GM19397 (cell line): ENCODE measurements around the gene KCNJ4.

Experiments used
- ATAC-seq: cut with Tn5 transposase; IDR thresholded peaks from one replicate; pipeline ENCODE4 v1.9.1; 2021; ENCODE audit warnings: mild to moderate bottlenecking, moderate library complexity; ENCODE audit not compliant: unreplicated experiment

The KCNJ4 gene

DNA sequence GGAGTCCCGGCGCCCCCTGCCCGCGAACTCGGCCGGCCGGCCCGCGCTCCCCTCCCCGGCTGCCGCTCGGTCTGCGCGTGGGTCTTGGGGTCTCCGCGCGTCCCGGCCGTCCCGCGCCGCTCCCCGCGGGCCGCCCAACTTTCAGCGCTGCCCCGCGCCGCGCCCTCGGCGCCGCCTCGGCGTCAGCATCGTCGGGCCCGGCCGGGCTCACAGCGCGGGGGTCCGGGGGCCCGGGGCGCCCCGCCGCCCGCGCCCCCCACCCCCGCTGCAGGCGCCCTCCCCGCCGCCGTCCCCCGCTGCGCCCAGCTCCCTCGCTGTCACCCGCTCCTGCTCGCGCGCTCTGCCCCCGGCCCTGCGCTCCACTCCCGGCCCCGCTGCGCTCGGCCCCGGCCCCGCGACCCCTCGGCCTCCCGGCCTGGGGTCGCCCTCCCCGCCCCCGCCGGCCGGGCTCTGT lies at the start of gene KCNJ4:
Gene KCNJ4 (minus strand): TSS at position 124 of the 454 bp plus-strand sequence. CDS start 27,067 bp downstream, outside the sequence.
- no peak for ATAC-seq

DNA sequence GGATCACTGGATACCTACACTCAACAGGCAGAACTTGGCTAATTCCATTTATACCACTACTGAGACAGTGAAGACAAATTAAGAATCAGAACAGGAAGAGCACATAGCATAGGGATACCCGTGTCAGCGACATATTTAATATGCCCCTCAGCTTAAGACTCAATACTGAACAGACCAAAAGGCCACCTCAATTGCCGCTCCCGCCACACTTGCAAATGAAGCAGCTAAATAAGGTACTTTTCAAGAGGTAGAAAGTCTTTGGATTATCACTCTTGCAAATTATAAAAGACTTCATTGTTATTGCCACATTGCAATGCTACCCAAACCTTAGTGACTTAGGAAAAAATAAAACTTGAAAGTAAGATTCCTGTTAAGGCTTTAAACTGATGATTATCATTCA lies 48.0 kb upstream of the KCNJ4 start:
- no peak for ATAC-seq

DNA sequence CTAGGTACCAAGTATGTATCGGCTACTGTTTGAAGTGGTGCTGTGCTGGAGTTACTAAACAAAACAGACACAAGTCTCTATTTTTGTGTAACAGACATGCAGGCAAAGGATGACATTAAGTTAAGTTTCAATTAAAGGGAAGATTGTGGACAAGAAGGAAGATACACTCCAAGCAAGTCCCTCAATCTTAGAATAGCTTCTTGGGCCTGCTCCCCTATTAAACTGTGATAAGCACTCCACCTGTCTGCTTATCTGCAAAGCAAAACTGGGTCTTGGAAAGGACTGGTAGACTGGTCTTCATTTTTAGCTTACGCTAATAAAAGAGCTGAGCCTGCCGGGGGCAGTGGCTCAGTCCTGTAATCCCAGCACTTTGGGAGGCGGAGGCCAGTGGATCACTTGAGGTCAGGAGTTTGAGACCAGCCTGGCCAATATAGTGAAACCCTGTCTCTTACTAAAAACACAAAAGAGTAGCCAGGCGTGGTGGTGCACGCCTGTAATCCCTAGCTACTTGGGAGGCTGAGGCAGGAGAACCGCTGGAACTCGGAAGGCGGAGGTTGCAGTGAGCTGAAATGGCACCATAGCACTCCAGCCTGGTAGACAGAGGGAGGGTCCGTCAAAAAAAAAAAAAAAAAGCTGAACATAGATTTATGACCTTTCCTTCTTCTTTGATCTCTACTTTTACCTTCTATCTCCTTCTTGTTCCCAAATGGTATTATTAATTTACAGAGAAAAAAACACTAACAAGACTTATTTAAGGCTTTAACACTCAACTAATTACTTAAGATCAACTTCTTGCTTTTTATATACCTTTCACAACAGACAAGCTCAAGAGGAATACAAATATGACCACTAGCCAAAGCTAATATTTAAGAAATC lies 47.0 kb upstream of the KCNJ4 start:
- ATAC-seq = no peak

DNA sequence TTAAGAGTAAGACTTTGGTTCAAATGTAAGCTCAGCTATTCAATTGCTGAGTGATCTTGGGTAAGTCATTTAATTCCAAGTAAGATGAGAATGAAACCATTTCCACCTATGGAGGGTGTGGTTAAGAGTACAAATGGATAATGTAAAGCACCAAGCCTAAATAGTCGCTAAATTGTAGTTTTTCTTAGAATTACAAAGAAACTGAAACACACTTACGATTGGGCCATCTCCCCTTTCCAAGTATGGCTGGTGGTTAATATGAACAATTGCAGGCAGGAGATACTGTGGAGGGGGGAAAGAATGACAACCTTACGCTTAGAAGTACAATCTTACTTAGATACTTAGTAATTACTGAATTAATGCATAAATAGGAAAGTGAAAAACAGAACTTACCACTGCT lies 42.9 kb upstream of the KCNJ4 start:
- no peak for ATAC-seq

DNA sequence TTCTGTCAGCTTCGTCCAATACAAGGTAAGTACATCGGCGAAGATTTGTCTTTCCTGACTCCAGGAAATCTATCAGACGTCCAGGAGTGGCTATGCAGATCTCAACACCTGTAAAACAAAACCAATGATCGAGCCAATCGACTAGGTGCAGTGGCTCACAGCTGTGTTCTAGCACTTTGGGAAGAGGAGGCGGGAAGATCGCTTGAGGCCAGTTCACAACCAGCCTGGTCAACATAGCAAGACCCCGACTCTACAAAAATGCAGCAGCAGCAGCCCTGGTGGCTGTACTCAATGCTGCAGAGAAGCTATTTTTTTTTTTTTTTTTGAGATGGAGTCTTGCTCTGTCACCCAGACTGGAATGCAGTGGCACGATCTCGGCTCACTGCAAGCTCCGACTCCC lies 39.9 kb upstream of the KCNJ4 start:
- ATAC-seq = no peak

DNA sequence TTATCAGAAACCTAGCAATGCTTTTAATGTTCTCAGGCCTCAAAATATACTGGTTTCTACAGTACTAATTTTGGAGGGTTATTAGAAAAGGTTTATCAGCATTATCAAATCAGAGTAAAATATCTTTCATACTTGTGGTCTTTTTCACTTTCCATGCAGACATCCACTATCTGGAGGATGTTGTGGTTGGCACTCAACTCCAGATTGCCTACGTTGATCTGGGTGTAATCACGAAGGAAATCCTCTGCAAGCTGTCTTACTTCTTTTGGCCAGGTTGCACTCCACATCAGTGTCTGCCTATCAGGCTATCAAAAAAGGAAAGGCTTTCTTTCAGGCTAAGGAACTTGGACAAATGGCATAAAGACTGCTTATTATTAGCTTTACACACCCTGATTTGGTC lies 39.5 kb upstream of the KCNJ4 start:
- ATAC-seq = no peak

DNA sequence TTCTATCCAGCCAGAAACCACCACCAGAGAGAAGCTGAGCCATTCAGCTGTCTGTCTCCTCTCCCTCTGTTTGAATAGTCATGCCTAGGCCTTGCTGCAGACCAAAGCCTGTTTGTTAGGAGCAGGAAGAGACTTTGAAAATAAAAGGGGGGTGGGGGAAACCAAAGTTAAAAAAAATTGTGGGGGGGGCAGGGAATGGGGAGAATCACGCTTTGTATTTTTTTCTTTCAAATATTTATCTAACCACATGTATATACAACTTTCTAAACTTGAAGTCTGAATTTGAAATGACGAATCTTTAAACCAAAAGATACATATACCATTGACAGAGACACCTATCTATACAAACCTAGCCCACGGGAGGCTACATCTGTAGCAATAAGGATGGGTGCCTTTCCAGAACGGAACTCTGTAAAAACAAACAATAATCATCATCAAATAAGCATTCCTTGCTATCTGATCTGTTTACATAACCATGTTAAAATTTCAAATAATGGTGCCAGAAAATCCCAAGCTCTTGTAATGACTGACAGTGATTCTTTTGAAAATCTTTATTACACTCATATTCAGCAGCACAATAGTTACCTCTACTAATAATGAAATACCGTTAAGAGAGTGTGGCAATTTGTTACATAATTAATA lies 36.8 kb upstream of the KCNJ4 start:
- no peak for ATAC-seq

DNA sequence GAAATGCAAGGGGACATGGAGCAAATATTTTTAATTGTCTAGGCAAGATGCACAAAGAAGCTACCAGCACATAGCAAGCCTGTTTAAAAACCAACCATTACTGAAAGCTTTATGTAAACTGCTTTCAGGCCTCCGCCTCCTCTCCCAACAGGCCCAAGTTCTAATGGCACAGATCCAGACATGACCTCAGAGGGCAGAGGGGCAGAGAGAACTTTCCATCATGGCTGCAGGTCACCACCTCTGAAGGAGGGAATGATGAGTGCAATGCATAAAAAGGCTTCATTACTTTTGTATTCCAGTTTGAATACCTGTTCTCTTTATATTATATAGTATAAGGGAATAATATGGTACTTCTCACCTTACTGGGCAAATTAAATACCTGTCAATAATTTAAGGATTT lies 35.9 kb upstream of the KCNJ4 start:
- no peak for ATAC-seq

DNA sequence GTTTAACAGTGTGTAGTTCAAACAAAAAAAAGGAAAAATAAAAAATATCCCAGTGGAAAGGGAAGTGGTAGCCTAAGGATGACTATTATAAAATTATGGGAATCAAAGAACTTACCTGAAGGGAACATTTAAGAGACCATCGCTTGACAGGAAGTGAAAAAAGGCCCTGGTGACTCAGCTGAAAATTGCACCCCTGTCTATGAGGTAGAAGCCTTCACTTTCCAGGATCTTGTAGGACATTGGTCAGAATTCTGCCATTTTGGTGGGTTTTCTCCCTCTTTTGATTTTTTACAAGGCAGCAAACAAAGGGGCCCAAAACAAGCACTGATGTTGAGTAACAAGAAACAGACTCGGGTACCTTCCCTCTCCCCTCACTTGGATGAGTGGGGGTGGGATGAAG lies 35.5 kb upstream of the KCNJ4 start:
- no peak for ATAC-seq

DNA sequence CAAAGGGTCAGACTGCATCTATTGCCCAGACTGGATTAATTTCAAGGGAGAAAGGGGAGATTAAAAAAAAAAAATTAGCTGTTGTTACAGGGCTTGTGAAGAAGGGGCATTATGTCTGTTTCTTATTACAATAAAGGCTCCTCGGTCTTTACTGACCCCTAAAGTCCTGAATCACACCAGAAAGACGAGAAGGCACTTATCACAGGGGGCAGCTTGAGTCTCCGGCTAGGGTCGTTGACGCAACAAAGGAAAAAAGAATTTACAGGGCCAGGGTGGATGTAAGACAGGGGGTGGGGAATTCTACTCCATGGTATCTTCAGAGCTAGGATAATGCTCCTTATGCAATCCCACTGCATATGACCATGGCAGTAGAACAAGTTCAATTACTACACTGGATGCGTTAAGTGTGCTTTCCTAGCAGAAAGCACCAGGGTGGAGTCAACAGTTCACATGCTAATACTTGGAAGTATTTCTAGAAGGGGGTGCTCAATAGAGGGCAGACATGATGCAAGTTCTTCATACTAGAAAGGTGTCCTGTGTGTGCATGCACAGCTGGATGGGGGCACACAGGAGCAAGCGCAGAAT lies 34.7 kb upstream of the KCNJ4 start:
- ATAC-seq = no peak

DNA sequence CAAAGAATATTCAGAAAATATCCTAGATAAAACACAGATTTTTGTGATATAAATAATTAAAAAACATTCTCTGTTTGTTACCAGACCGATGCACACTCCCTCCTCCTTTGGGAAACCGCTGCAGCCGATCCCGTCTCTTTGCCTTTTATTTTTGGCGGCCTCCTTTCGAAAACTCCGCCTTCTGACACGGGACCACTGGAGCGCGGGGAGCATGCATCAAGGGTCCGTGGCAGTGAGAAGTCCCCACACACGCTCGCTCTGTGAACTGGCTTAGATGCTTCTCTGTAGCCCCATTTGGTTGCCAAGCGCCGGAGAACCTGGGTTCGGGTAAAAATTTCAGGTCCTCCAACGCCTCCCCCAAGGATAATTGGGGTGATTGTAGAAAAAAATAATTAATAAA lies 34.1 kb upstream of the KCNJ4 start:
- ATAC-seq = no peak

DNA sequence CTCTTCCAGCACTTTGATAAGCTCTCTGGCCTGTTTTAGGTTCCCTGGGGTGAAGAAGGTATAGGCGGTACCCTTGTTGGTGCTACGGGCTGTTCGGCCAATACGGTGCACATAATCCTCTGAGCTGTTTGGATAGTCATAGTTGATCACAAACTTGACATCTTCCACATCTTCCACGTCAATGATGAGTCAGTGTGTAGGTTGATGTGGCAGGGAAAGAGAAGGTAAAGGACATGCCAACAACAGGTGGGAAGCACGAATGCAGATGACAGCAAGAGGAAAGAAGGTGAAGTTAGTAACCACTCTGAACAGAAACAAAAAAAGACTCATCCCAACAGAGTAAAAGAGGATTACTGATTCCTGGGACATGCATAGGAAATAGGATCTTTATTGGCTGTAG lies 32.9 kb upstream of the KCNJ4 start:
- ATAC-seq = no peak

DNA sequence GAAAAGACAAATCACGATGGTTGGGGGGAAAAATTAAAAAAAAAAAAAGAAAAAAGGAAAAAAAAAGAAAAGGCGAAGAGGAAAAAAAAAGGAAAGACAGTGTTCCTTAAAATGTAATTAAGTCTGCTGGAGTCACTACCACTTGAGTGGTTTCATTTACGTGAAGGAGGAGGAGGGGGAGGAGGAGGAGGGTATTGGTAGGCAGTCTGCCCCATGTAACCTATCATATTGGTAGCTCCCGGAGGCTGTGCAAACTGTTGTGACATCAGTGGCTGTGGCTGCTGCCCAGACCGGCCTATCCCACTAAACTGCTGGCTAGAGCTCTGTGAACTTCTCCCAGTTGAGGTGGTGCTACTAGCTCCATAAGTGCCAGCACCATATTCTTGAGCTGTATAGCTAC lies 30.8 kb upstream of the KCNJ4 start:
- ATAC-seq = no peak

DNA sequence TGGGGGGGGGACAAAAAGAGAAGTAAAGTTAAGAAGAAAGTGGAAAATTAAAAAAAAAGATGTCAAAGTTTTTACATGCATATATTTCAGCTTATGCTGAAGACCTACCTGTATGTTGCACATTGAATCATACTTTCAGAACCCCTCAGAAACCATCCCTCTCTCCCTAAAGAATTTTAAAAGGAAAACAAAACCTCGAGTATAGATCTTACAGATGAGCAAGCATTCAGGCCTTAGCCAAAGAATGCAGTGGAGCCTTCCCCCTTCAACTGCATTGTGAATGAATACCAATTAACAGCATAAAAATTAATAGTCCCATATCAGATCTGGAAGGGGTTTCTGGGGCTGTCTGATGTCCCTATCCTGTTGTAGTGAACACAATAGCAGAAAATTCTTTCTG lies 29.2 kb upstream of the KCNJ4 start:
- no peak for ATAC-seq

DNA sequence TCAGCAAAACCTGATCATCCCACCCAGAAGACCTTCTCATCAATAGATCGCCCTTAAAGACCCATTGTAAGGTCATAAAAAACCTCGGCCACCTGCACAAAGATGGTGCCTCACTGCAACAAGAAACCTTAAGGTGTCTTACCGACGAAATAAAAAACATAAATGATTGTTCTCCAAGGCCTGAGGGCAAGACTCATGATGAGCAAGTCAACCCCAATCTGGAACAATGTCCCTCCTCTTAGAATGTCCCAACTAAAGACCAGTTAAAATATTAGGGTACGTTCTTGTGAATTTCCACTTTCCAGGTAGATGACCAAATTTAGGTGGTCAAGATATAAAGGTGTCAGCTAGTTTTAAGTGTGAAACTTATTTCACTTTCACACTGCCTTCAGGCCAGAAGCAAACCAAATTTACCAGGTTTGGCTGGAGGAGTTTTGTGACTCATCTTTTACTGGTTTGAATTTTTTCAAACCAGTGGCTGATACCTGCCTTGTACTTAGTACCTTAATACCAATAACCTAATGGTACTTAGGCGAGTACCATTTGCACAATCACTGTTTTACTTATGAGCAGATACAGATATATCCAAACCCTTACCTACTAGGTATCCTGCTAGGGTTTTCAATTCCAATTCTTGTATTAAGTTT lies 27.8 kb upstream of the KCNJ4 start:
- ATAC-seq = no peak

DNA sequence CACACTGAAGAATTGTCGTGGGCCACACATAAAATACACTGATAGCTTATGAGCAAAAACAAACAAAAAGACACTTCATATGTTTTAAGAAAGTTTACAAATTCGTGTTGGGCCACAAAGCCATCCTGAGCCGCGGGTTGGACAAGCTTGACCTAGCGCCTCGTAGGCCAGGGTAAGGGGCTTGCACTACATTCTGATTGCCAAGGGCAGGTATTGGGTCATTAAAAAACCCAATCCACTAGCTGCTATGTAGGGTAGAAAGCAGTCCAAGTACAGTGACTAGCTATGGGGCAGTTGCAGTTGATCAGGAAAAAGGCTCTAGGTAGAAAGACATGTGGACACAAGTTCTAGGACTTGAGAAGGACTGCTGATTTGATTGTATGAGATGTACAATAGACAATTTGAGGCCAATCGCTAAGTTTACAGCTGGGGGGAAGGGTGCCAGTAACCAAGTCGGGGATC lies 26.9 kb upstream of the KCNJ4 start:
- ATAC-seq = no peak

DNA sequence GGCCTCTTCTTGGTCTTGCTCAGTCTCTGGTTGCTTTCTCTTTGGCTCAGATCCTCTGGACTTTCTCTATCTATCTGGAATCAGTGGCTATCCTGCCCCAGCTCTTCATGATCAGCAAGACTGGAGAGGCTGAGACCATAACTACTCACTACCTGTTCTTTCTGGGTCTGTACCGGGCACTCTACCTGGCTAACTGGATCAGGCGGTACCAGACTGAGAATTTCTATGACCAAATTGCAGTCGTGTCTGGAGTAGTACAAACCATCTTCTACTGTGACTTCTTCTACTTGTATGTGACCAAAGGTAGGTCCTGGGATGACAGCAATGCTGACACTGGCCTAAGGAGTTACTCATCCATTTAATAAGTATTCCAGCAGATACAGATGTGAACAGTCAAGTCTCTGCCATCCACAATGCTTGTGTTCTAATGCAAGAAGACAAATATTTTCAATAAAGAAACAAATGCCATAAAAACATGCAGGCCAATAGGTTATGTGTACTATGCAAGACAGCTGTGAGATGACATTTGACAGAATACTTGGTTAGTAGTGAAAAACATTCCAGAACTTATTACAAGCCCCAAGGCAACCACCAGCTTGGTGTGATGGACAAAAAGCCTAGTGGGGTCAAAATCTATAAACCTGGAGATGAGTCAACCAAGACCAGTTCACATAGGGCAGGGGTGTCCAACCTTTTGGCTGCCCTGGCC lies 26.3 kb upstream of the KCNJ4 start:
- ATAC-seq = no peak

DNA sequence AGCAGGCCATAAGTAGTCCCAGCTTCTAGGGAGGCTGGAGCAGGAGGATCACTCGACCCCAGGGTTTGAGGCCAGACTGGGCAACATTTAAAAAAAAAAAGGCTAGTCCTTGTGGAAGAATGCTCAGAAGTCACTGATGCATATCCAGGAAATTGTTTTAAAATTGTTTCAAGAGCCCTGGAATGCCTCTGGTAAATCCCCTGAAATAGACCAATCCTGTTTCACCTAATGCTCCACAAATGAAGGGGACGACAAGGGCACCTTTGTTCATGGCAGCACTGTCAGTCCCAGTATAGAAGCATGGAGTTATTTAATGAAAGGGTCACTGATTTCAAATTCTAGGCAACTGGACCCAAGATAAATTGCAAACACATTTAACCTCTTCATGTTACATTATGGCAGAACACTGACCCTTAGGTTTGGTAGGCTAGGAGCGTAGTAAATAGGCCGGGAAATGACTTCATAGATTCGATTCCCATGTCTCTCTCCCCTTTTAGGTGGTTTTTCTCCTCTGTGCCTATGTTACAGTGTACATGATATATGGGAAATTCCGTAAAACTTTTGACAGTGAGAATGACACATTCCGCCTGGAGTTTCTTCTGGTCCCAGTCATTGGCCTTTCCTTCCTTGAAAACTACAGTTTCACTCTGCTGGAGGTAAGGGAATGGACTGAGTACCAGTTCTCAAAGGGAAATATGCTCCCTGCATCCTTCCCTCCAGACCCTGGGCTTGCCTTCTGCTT lies 24.3 kb upstream of the KCNJ4 start:
- ATAC-seq = no peak

DNA sequence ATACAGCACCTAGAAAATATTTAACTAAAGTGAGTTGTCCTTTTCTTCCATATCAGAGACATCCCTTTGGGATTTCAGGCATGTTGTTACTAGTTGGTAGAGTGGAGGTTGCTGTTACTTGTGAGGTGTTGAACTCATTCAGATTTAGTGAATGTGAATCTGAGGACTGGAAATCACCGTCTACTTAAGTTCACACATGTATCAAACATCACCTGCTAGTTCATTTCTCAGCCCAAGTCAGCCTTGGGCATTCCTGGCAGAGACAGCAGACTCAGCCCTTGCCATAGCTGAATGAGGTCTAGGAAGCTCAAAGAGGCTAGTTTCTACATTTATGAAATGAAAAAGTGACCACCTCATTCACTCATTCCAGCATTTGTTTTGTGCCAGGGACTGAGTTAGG lies 22.6 kb upstream of the KCNJ4 start:
- ATAC-seq = no peak

DNA sequence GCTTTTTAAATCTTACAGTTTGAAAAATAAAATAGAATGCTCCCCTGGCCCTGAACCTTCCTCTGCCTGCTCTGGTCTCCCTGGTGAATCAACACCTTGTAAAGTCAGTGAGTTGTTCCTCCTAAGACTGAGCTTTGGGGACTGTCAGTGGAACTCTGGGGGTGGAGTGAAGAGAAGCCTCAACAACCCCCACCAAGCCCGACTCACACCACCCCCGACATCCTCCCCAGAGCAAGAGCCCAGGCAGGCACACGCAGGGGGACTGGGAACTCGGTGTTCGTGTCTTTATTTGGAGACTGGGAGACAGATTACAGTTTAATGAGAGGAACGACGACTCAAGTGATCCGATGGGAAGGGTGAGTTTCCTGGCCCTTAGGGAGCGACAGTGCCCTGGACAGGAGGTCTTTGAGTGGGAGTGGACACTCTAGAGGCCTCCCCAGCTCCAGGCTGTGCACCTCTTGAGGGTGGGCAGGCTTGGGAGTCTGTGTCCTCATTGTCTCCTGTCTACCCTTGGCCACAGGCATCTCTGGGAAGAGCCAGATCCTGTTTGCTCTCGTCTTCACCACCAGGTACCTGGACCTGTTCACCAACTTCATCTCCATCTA lies 19.1 kb upstream of the KCNJ4 start:
- no peak for ATAC-seq
